Measurements from ENCODE around the gene ROBO1. TPM values are rescaled to one million over a fixed set of nuclear protein-coding genes. Genes with fewer than 3 reads are reported as not detected.

ROBO1 gene
- total and polyA plus RNA-seq, 2 of the 8 experiments (the other 6 are each of a cell fraction or from before 2014, with no cell fraction given) = 51.4 to 91.0 TPM

DNA sequence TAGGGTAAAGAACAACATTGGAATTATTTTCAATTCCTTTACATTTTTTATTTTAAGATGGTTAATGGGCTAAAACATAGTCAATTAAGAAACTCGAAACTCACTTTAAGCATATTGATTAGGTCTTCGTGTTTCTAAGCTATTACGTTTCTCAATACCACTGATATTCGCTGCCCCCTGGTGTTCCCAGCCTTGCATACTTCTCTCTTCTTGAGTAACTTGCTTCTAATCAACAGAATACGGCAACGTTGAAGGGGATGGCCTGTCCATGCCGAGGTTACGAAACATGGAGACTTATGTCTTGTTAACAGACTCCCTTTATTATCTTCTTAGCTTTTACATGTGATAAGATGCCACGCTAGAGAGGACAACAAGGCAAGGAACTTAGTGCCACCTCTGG, 43.6 kb downstream of the ROBO1 start:
- no peaks in the 10 kb centered on the region for H3K79me2 ChIP-seq (ENCODE audit: control insufficient read depth in 1 of 2, insufficient read depth in 2 of 2, low read length in 2 of 2)
- no peak overlapping the region for H2BK120ac ChIP-seq (replicated peaks; ENCODE audit: low read depth, low read length)
- H3K9ac ChIP-seq (replicated peaks in 1 of 4; ENCODE audit: extremely low read depth in 1 of 4, low read depth in 3 of 4, low read length in 3 of 4) = no peak overlapping the region
- WGBS, 2 experiments (ENCODE audit: extremely low coverage in 1 of 2, insufficient coverage in 1 of 2, insufficient read length in 1 of 2, insufficient replicate concordance in 2 of 2, low coverage in 1 of 2, low lambda C conversion rate in 2 of 2, missing lambda C conversion rate in 1 of 2) = 75% methylated on average over 9 of the region's 9 CpGs; no CpG with 5 or more reads in 1 of the 2 experiments
- H4K8ac ChIP-seq (ENCODE audit: extremely low read depth, insufficient read depth, low read length) = no peak overlapping the region
- H3K27me3 ChIP-seq (replicated peaks in 1 of 4; ENCODE audit: control insufficient read depth in 3 of 4, extremely low read depth in 1 of 4, insufficient read depth in 3 of 4, low read length in 3 of 4) = no peaks in the 10 kb centered on the region
- no peak overlapping the region for H2BK20ac ChIP-seq (ENCODE audit: low read length)
- 0 out of 2 replicates have a peak overlapping the region, but pooled peaks have one; percentile 7 for H2AFZ ChIP-seq (ENCODE audit: low read length)
- peak in 1 of 2 experiments; percentile 56 for DNase-seq (ENCODE audit: low read depth in 1 of 2, low spot score in 2 of 2)
- H3K4me3 ChIP-seq (ENCODE audit: extremely low read depth in 1 of 4, insufficient read depth in 2 of 4, low read depth in 3 of 4, low read length in 4 of 4) = no peak overlapping the region
- no peak overlapping the region for H3K4ac ChIP-seq (replicated peaks; ENCODE audit: insufficient read length, low read depth, low read length)
- H4K20me1 ChIP-seq (replicated peaks in 1 of 2; ENCODE audit: control insufficient read depth in 1 of 2, insufficient read depth in 2 of 2, low read length in 2 of 2) = no peaks in the 10 kb centered on the region
- no peak overlapping the region for H2BK12ac ChIP-seq (ENCODE audit: low read depth, low read length)
- no peak overlapping the region for H3K56ac ChIP-seq (replicated peaks; ENCODE audit: insufficient read length, low read depth, low read length)
- no peak overlapping the region for H2BK15ac ChIP-seq (ENCODE audit: low read length)
- ChIA-PET POLR2A (ENCODE audit: partially characterized antibody) (no interaction called here), CTCF (ENCODE audit: partially characterized antibody) (interaction anchor here (0.7 to 2.4 kb wide), 8 partner anchors 11 to 578 kb away, joined by 3 to 19 read pairs (median 4); no protein-coding TSS in a partner anchor)
- no peak overlapping the region for H3K18ac ChIP-seq (ENCODE audit: extremely low read depth, low read length)
- no peak overlapping the region for H4K5ac ChIP-seq (ENCODE audit: insufficient read length, low read depth, low read length)
- no peak overlapping the region for H3K4me2 ChIP-seq (ENCODE audit: insufficient read depth in 1 of 2, low read depth in 2 of 2, low read length in 2 of 2)
- H3K23ac ChIP-seq (ENCODE audit: insufficient read length) = no peak overlapping the region
- H4K91ac ChIP-seq (replicated peaks; ENCODE audit: insufficient read length, low read length) = no peak overlapping the region
- no peaks in the 10 kb centered on the region for H3K79me1 ChIP-seq (ENCODE audit: low read depth, low read length)
- no peak overlapping the region for H2BK5ac ChIP-seq (ENCODE audit: low read depth, low read length)
- no peaks in the 10 kb centered on the region for H3K23me2 ChIP-seq (ENCODE audit: low read depth, low read length)
- no peak overlapping the region for H3K27ac ChIP-seq (ENCODE audit: low read depth, low read length)
- H3K36me3 ChIP-seq (ENCODE audit: control insufficient read depth in 2 of 4, insufficient read depth in 4 of 4, low read length in 3 of 4) = no peaks in the 10 kb centered on the region
- no peak overlapping the region for H2AK5ac ChIP-seq (ENCODE audit: low read depth, low read length)
- peak; percentile 45 for FAIRE-seq
- no peak overlapping the region for H3K14ac ChIP-seq (ENCODE audit: insufficient read length)
- 0 out of 7 replicates have a peak, but pooled peaks cover 0 to 2% (median 0%) of the 10 kb centered on the region in 4 experiments for H3K4me1 ChIP-seq (replicated peaks in 1 of 4; ENCODE audit: control insufficient read depth in 3 of 4, insufficient read depth in 4 of 4, low read length in 3 of 4)
- H3K9me3 ChIP-seq (ENCODE audit: insufficient read depth in 2 of 2, low read depth in 1 of 2, low read length in 1 of 2) = no peaks in the 10 kb centered on the region
- TF ChIP-seq CTCF (IDR thresholded peaks at IDR 0.05; ENCODE audit: control extremely low read depth in 1 of 3, insufficient read depth in 1 of 3, low read depth in 1 of 3, low read length in 3 of 3) = peak in 2 of 3 experiments; percentile 28 to 58; a peak in 2 of 4 replicates
- TF ChIP-seq CBX5 (IDR thresholded peaks at IDR 0.05; ENCODE audit: low read depth, low read length) = no peak
- no peak for TF ChIP-seq BCL11A (IDR thresholded peaks at IDR 0.05; ENCODE audit: low read depth in 2 of 2, low read length in 2 of 2)
- TF ChIP-seq E2F6 (IDR thresholded peaks at IDR 0.05) = no peak
- TF ChIP-seq, protein P1, sequence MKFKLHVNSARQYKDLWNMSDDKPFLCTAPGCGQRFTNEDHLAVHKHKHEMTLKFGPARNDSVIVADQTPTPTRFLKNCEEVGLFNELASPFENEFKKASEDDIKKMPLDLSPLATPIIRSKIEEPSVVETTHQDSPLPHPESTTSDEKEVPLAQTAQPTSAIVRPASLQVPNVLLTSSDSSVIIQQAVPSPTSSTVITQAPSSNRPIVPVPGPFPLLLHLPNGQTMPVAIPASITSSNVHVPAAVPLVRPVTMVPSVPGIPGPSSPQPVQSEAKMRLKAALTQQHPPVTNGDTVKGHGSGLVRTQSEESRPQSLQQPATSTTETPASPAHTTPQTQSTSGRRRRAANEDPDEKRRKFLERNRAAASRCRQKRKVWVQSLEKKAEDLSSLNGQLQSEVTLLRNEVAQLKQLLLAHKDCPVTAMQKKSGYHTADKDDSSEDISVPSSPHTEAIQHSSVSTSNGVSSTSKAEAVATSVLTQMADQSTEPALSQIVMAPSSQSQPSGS (IDR thresholded peaks at IDR 0.05; ENCODE audit: low read length) = no peak
- TF ChIP-seq JUND (IDR thresholded peaks at IDR 0.05; ENCODE audit: low read length) = no peak
- no peak for TF ChIP-seq POLR2AphosphoS5 (IDR thresholded peaks at IDR 0.05; ENCODE audit: low read depth, low read length)
- no peak for TF ChIP-seq RBBP5 (IDR thresholded peaks at IDR 0.05; ENCODE audit: borderline replicate concordance, low read depth, low read length)
